NCI-H748 (cell line): ENCODE data around the gene CNTNAP3.
"Not testable (repeated sequence)": the region's sequence is repeated elsewhere in the genome, so short reads cannot be mapped to it uniquely, and the experiment has no call there.

ENCODE experiments used
- DNase-seq: peaks from one replicate; lab custom pipeline; 2025; ENCODE audit not compliant: unreplicated experiment; lab: John Stamatoyannopoulos, UW

CNTNAP3 gene

GRCh38 chr9:39287980-39288379 lies at the start of gene CNTNAP3:
Gene CNTNAP3, minus strand, starts transcription at chr9:39288167. Its CDS starts 103 bp downstream, at chr9:39288064.
- DNase-seq: not testable (repeated sequence)

- not testable (repeated sequence) for DNase-seq
Observed at GRCh38 chr9:39279995-39280394, 8.0 kb downstream of the CNTNAP3 start.

- DNase-seq: not testable (repeated sequence)
Observed at GRCh38 chr9:39242513-39242912, 45.5 kb downstream of the CNTNAP3 start.

GRCh38 chr9:39232130-39232991 lies 55.6 kb downstream of the CNTNAP3 start:
- not testable (repeated sequence) for DNase-seq

DNA sequence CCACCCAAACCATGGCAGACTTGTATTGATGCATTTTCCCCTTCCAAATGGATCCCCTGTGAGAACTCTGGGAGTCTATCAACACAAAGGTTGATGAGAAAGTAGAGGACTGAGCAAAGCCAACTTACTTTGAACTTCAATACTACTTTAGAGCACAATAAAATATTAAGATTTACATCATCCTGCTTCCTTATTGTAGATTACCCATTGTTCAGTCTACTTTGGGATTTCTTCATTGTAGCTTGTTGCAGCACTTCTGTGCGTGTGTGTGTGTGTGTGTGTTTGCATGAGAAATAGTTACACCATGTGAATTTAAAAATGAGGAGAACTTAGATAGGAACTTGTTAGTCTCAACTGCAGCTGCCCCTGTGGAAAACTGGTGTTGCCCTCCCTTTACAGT lies 72.0 kb downstream of the CNTNAP3 start:
- not testable (repeated sequence) for DNase-seq

- not testable (repeated sequence) for DNase-seq
Observed at GRCh38 chr9:39209773-39210172, 78.2 kb downstream of the CNTNAP3 start.

DNA sequence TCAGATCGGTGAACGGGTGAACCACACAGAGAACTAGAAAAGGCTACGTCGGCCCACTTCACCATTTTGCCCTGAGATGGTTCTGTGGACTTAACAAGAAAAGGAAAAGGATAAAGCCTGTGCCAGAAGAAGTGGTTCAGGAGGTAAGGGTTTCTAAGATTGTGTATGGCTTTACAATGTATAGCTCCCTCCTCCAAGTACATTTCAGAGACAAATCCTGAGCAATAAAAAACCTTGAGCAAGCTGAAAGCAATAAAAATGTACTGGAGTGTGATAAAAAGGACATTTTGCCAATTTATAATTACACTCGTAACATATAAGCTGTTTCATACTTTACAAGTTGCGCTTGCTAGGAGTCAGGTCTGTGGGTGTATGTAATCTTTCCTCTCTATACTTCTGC lies 81.3 kb downstream of the CNTNAP3 start:
- DNase-seq: not testable (repeated sequence)

GRCh38 chr9:39205842-39206241 lies 82.1 kb downstream of the CNTNAP3 start:
- not testable (repeated sequence) for DNase-seq

DNA sequence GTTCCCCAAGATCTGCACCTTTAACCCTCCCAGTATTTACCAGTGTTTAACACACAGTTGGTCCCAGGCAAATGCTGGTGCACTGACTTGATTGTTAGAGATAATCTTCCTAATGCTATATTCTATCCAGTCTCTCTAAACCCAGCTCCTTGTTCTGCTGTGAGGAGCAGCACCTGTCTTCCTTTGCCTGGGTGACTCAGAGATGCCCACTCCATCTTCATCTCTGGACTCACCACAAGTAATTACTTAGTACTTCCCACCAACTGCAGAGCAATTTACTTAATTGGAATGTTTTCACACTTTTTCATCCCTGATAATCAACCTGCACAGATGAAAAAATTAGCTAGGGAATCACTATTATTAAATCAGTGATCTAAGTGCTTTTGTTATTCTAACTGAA lies 87.6 kb downstream of the CNTNAP3 start:
- not testable (repeated sequence) for DNase-seq

DNA sequence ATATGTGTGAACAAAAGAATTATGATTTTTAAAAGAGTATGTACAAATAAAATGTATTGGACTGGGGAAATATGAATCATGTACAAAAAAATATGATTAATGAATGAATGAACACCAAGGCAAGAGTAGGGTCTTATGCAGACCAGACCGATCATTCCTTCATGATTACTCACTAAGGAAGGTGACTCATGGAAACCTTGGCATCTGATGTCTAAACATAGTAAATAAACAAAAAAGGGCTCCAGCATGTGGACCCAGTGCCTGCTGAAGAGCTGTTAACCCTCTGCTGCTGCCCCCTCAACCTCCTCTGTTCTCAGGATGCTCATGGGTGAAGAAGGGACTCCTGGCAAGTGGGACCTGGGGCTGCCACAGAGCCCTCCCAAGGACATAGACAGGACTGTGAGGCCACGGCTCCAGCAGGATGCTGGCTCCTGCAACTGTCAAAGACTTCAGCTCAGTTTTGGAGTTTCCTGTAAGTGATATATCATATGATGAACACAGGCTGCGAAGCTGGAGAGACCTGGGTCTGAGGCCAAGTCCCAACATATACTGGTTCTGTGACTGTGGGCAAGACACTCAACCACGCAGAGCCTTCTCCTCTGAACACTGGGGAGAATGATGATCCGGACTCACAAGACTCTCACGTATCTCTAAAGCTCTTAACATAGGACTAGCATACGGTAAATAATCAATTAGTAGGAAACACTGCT lies 89.8 kb downstream of the CNTNAP3 start:
- not testable (repeated sequence) for DNase-seq

DNA sequence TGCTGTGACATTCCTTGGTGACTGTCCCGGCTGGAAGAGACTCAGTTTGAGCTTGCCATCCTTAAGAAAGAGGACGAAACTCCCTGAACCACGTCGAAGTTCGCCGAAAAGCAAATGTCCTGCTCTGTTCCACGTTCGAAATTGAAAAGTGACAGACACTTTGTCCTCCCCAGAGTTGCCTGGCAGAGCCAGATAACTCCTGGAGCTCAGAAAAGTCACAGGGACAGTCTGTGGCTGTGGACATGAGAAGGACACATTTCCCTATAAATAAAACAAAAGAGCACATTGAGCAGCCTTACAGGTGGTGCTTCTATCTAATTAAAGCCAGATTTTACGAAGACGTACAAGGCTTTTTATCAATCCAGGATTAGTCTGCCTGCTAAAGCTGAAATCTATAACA lies 116.6 kb downstream of the CNTNAP3 start:
- DNase-seq: not testable (repeated sequence)

GRCh38 chr9:39157714-39158113 lies 130.3 kb downstream of the CNTNAP3 start:
- DNase-seq: not testable (repeated sequence)

DNA sequence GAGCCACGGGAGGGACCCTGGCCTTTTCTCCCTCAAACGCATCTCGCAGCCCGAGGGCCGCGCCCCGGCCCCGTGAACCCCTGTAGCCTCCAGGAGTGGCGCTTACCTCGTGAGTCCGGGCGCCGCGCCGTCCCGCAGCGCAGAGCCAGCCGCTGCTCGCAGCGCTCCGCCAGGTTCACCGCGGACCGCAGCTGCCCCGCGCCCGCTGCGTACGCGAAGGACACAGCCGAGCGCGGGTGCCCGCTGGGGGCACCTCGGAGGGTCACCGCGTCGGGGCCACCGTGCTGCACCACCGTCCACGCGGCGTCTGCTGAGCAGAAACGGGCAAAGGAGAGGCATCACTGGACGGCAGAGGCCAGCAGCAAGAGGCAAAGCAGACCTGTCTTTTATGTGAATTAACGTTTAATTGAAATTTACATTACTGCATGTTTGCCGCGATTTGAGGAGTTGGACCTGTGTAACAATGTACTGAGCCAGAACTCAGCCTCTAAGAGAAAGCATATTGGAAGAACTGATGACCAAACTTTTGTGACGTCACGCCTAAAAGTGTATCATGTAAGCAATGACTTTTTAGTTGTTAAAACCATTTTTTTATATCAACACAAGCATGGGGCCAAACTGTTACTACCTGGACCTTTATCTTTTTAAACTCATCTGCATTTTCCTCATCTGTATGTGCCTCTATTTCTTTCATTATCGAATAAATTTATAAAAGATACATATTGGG lies 155.0 kb downstream of the CNTNAP3 start:
- DNase-seq: not testable (repeated sequence)

- DNase-seq: not testable (repeated sequence)
Observed at GRCh38 chr9:39121401-39121800, 166.6 kb downstream of the CNTNAP3 start.

DNA sequence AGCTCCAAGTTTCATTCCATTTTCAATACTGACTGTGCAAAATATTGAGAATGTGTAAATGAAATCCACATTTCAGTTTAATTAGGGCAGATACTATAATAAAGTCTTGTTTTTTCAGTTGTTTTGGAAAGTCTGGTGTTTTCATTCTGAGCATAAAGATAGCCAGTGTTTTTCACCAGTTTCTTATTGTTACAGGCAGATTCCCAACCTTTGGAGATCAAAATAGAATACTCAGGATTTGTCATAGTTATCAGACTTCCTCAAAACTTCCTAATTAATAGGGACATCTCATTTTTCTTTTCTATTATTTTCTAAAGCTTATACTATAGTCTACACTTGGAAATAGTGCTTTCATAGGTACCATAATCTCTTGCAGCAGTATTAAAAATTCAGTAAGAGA lies 176.2 kb downstream of the CNTNAP3 start:
- not testable (repeated sequence) for DNase-seq

- DNase-seq: no peak
Observed at GRCh38 chr9:39108145-39108544, 179.8 kb downstream of the CNTNAP3 start.

GRCh38 chr9:39097208-39097607 lies 190.8 kb downstream of the CNTNAP3 start:
- not testable (repeated sequence) for DNase-seq

GRCh38 chr9:39085311-39085710 lies 202.7 kb downstream of the CNTNAP3 start:
- DNase-seq: not testable (repeated sequence)

DNA sequence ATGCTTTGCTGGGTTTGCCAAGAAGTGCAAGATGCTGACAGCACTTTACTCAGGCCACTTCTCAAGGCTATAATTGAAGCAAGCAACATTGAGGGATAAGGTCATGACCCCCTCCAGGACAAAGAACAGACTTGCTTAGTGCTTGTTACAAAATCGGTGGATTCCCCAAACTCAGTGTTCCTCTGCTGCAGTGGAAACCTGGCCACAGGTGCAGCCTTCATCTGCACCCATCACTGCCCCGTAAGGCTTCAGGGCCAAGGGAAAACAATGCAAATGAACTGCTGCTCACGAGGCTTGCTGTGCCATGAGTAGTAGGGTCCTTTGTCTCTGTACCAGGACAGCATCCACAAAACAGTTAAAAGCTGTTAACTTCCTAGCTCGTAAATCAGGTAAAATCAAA lies 205.4 kb downstream of the CNTNAP3 start:
- DNase-seq: not testable (repeated sequence)

DNA sequence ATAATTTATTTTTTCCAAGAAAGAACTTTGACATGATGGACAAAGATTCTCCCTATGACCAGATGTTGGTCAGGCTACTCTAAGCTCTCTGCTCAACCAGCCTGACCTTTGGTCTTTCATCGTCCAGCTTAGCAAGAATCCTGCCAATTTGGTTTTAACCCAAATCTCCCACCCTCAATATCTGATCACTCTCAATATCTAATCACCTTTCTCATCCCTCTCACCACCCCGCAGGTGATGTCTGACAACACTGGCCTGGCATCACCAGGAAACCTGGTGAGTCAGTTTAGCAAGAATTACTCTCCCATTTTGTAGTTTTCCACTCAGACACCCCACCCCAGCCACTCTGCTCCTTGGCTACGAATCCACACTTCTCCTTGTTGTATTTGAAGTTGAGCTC lies 207.9 kb downstream of the CNTNAP3 start:
- not testable (repeated sequence) for DNase-seq

GRCh38 chr9:39078621-39079256 lies 209.2 kb downstream of the CNTNAP3 start:
- DNase-seq: not testable (repeated sequence)
